ENCODE data around the gene AQP5.
A peak's percentile ranks its signal among the peaks of the same experiment; 100 is the strongest.

AQP5 gene

GRCh38 chr12:49930515-49931288 is 31.0 kb upstream of the AQP5 start:
- ChIA-PET POLR2A (ENCODE audit: low non-redundant PET) (no interaction called here), CTCF (interaction anchor here (0.6 to 2.4 kb wide), 2 partner anchors 15 to 809 kb away, joined by 3 to 8 read pairs; no protein-coding TSS in a partner anchor)
- peak; percentile 70 for DNase-seq (ENCODE audit: low spot score)
- no peak for TF ChIP-seq CTCF (conservative IDR thresholded peaks at IDR 0.05; ENCODE audit: low read depth)
- H3K27ac ChIP-seq, result no peak overlapping the region

GRCh38 chr12:49932023-49932422 is 29.6 kb upstream of the AQP5 start:
- no peak overlapping the region for H3K27ac ChIP-seq
- no peak for TF ChIP-seq CTCF (conservative IDR thresholded peaks at IDR 0.05; ENCODE audit: low read depth)
- DNase-seq (ENCODE audit: low spot score), result no peak
- ChIA-PET POLR2A (ENCODE audit: low non-redundant PET) (no interaction called here), CTCF (interaction anchor here (0.6 to 2.4 kb wide), 2 partner anchors 14 to 287 kb away, joined by 3 to 8 read pairs; no protein-coding TSS in a partner anchor)

- ChIA-PET CTCF (interaction anchor here (2.4 kb wide), 1 partner anchor 13 kb away, joined by 8 read pairs; no protein-coding TSS in a partner anchor), POLR2A (ENCODE audit: low non-redundant PET) (no interaction called here)
- no peak overlapping the region for H3K27ac ChIP-seq
- no peak for DNase-seq (ENCODE audit: low spot score)
- TF ChIP-seq CTCF (conservative IDR thresholded peaks at IDR 0.05; ENCODE audit: low read depth), result no peak
These were observed 29.0 kb upstream of the AQP5 start for GRCh38 chr12:49932533-49933130.

GRCh38 chr12:49933796-49934195 is 27.9 kb upstream of the AQP5 start:
- no peak for TF ChIP-seq CTCF (conservative IDR thresholded peaks at IDR 0.05; ENCODE audit: low read depth)
- POLR2A ChIA-PET (ENCODE audit: low non-redundant PET), result no interaction called here
- DNase-seq (ENCODE audit: low spot score), result no peak
- CTCF ChIA-PET, result no interaction called here
- no peak overlapping the region for H3K27ac ChIP-seq

GRCh38 chr12:49934505-49934904 is 27.2 kb upstream of the AQP5 start:
- POLR2A ChIA-PET (ENCODE audit: low non-redundant PET), result no interaction called here
- no peak for TF ChIP-seq CTCF (conservative IDR thresholded peaks at IDR 0.05; ENCODE audit: low read depth)
- CTCF ChIA-PET, result interaction anchor here (0.5 kb wide), 1 partner anchor 137 kb away, joined by 4 read pairs; no protein-coding TSS in a partner anchor
- H3K27ac ChIP-seq, result no peak overlapping the region
- no peak for DNase-seq (ENCODE audit: low spot score)

- POLR2A ChIA-PET (ENCODE audit: low non-redundant PET), result no interaction called here
- H3K27ac ChIP-seq, result no peak overlapping the region
- no peak for DNase-seq (ENCODE audit: low spot score)
- no peak for TF ChIP-seq CTCF (conservative IDR thresholded peaks at IDR 0.05; ENCODE audit: low read depth)
- CTCF ChIA-PET, result interaction anchor here (1.0 kb wide), 1 partner anchor 70 kb away, joined by 4 read pairs; no protein-coding TSS in a partner anchor
These were observed 24.7 kb upstream of the AQP5 start for GRCh38 chr12:49936925-49937324.
